Ovary (tissue), 9 donors: Measurements from ENCODE around the gene UXS1. TPM values are rescaled to one million over a fixed set of nuclear protein-coding genes. Genes with fewer than 3 reads are reported as not detected.
A peak's percentile ranks its signal among the peaks of the same experiment; 100 is the strongest.

Experiments
- DNase-seq, 5 donors: peaks; one replicate each; pipeline ENCODE4 v3.0.0-alpha.2; 2019 to 2020
- H3K27ac ChIP-seq, 2 donors: fragments of 200-600 bp; one replicate each; pipeline versions ENCODE4 v1.5.1 to v1.8.0; 2019 to 2022
- H3K27me3 ChIP-seq: fragments of 200-600 bp; one replicate; pipeline ENCODE4 v1.8.0; 2022
- H3K36me3 ChIP-seq: fragments of 200-600 bp; sonication (generic); one replicate; pipeline ENCODE4 v1.5.1; 2019
- H3K4me1 ChIP-seq: one replicate; pipeline ENCODE4 v1.8.1; 2013; ENCODE audit warnings: mild to moderate bottlenecking, moderate library complexity; ENCODE audit not compliant: insufficient read depth
- H3K4me3 ChIP-seq: fragments of 200-600 bp; sonication (generic); one replicate; pipeline ENCODE4 v1.5.1; 2017
- H3K9me3 ChIP-seq, 2 donors: fragments of 200-600 bp in 1 of 2; sonication (generic) in 1 of 2; one replicate each; pipeline versions ENCODE4 v1.5.1 to v1.8.1; 2013 to 2019; ENCODE audit warnings: mild to moderate bottlenecking in 1 of 2, moderate library complexity in 1 of 2
- CTCF ChIP-seq, 3 donors: fragments of 450-650 bp in 2 of 3; fragments of 200-600 bp in 1 of 3; IDR thresholded peaks; one replicate each; pipeline versions ENCODE4 v1.5.1 to v1.8.0; 2016 to 2022; ENCODE audit warnings: antibody characterized with exemption in 3 of 3, mild to moderate bottlenecking in 1 of 3
- EP300 ChIP-seq: sonication (generic); formaldehyde crosslinking; IDR thresholded peaks from one replicate; pipeline ENCODE4 v1.6.1; 2017; ENCODE audit warnings: antibody characterized with exemption
- POLR2A ChIP-seq: fragments of 450-650 bp; IDR thresholded peaks from one replicate; pipeline ENCODE4 v1.6.1; 2017; ENCODE audit warnings: antibody characterized with exemption, mild to moderate bottlenecking, moderate library complexity
- WGBS, 3 donors: extraction: QIAGEN DNeasy Blood & Tissue Kit in 1 of 3; methylation state at CpG; one replicate each; pipeline versions ENCODE4 v1.1.5 to v1.1.7; 2013 to 2017; 5-methylcytosine and 5-hydroxymethylcytosine counted together
- intact Hi-C, 4 donors: fragments of 100-400 bp; cut with DNase I; formaldehyde crosslinking; loops; one replicate each; pipeline versions ENCODE4 v1.11.0 to v1.15.1; 2022 to 2023
- polyA plus RNA-seq, 2 donors: library from polyadenylated mRNA; stranded (reverse); fragments of 200-250 nt in 1 of 2; fragments of 350-450 nt in 1 of 2; fragmentation: Illumina TruSeq in 1 of 2; extraction: RNeasy Lipid Tissue Mini Kit (QIAGEN cat#74804) in 1 of 2; gene quantifications; one replicate each; pipeline ENCODE4 v1.2.3, GENCODE V29; 2013 to 2014
- total RNA-seq, 7 donors: library from RNA; depleted of rRNA in 2 of 7; stranded (reverse); fragments of >200 nt in 2 of 7; fragmentation: NEBNext Ultra II Directional in 3 of 7; extraction: Animal tissue kit (Norgen Biotek cat#: 25700) in 3 of 7; gene quantifications; one replicate each; pipeline versions ENCODE4 v1.1.0 to v1.2.4, GENCODE V29; 2016 to 2023
- donor health status: DM: no; HTN: no; CAD: no; lungs with moderate emphysema.
- donor health status: DM: no; HTN: no; CAD: no.
- donor health status: Bipolar disorder and iron deficiency.
- donor health status: DM: yes; HTN: yes; CAD: no.
- donor health status: DM: no; HTN: no; CAD: no.
- donor health status: DM: yes; HTN: yes; CAD: no.

Gene UXS1
- total and polyA plus RNA-seq, 9 donors: 23.9 to 70.8 (median 27.7) TPM

DNA sequence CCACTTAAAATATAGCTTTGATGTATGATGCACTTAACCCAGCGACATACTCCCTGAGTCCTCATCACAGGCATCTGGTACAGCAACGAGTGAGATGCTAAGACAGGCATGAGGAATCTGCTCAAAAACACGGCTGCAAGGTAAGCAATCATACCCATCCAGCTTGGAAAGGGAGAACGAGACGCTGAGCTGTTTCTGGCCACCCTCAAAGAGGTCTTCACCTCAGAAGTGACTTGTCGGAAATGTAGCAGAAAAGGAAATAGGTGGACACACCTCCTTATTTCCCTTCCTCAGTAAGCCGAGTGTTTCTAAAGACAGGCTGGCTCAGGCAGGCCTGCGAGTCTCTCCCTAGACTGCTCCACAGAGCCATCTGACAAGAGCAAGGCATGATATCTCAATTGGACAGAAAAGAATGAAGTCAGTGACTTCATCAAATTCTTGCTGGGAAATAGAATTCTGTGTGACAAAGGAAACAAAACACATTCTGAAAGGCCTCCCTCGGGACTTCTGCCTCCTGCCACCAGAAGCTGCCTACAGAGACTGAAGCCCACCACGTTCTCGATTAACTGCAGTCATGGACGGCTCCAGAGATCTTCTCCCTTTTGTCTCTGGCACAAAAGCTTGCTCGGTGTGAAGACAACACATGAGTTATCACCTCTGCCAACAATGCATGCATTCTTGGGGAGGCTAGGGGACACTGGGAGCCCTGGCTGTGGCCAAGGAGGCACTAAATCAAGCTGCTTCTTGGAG lies 84.3 kb downstream of the UXS1 start:
- Histone ChIP-seq H3K27ac (no peak overlapping the region), H3K4me1 (peaks cover 5% of the 10 kb centered on the region), H3K27me3 (no peaks in the 10 kb centered on the region), H3K9me3 (no peaks in the 10 kb centered on the region), H3K36me3 (no peaks in the 10 kb centered on the region), H3K4me3 (no peak overlapping the region)
- no peak for TF ChIP-seq POLR2A
- TF ChIP-seq EP300: no peak
- no peak for TF ChIP-seq CTCF (IDR thresholded peaks at IDR 0.05)
- no peak for DNase-seq
- intact Hi-C loops: loop anchor here (5.0 to 10.0 kb wide), 4 partner anchors 432 to 475 kb away; no protein-coding TSS in a partner anchor
- 78 to 85% (median 85%) methylated on average over 13 of the region's 13 CpGs for WGBS, 3 donors

GRCh38 chr2:106108791-106109190 lies 85.3 kb downstream of the UXS1 start:
- Histone ChIP-seq H3K36me3 (no peaks in the 10 kb centered on the region), H3K4me3 (no peak overlapping the region), H3K27ac (no peak overlapping the region), H3K4me1 (peaks cover 5% of the 10 kb centered on the region), H3K27me3 (no peaks in the 10 kb centered on the region), H3K9me3 (no peaks in the 10 kb centered on the region)
- no peak for DNase-seq
- intact Hi-C loops: loop anchor here (5.0 to 10.0 kb wide), 4 partner anchors 434 to 476 kb away; no protein-coding TSS in a partner anchor
- no peak for TF ChIP-seq CTCF (IDR thresholded peaks at IDR 0.05)
- no peak for TF ChIP-seq POLR2A
- no peak for TF ChIP-seq EP300
- 44 to 54% (median 49%) methylated on average over 7 of the region's 7 CpGs for WGBS, 3 donors

- Histone ChIP-seq H3K4me1 (peaks cover 5% of the 10 kb centered on the region), H3K9me3 (no peaks in the 10 kb centered on the region), H3K27ac (no peak overlapping the region), H3K27me3 (no peaks in the 10 kb centered on the region), H3K36me3 (no peaks in the 10 kb centered on the region), H3K4me3 (no peak overlapping the region)
- TF ChIP-seq CTCF (IDR thresholded peaks at IDR 0.05): peak in 1 of 3 donors; percentile 36
- no peak for TF ChIP-seq POLR2A
- no peak for TF ChIP-seq EP300
- DNase-seq: peak; percentile 29 to 61 (median 48)
- intact Hi-C loops: loop anchor here (5.0 to 10.0 kb wide), 4 partner anchors 434 to 476 kb away; no protein-coding TSS in a partner anchor
- WGBS, 3 donors: 6 to 19% (median 13%) methylated on average over 6 of the region's 6 CpGs
Observed at GRCh38 chr2:106108351-106108750, 85.8 kb downstream of the UXS1 start.

GRCh38 chr2:106107509-106108131 lies 86.5 kb downstream of the UXS1 start:
- intact Hi-C loops: loop anchor here (5.0 to 10.0 kb wide), 4 partner anchors 435 to 477 kb away; no protein-coding TSS in a partner anchor

More at GRCh38 chr2:106107509-106108131, 86.5 kb downstream of the UXS1 start:
- Histone ChIP-seq H3K27ac (no peak overlapping the region), H3K4me1 (peaks cover 5% of the 10 kb centered on the region), H3K4me3 (no peak overlapping the region), H3K36me3 (no peaks in the 10 kb centered on the region), H3K27me3 (no peaks in the 10 kb centered on the region), H3K9me3 (no peaks in the 10 kb centered on the region)
- no peak for TF ChIP-seq POLR2A
- no peak for TF ChIP-seq CTCF (IDR thresholded peaks at IDR 0.05)
- no peak for TF ChIP-seq EP300
- WGBS, 3 donors: 70 to 85% (median 79%) methylated on average over 14 of the region's 14 CpGs
- no peak for DNase-seq
